Measurements from ENCODE around the gene PCBD2. TPM values are rescaled to one million over a fixed set of nuclear protein-coding genes. Genes with fewer than 3 reads are reported as not detected.

Gene PCBD2
- total RNA-seq, 2 experiments from 2014 or later = 13.6 to 14.7 TPM

DNA sequence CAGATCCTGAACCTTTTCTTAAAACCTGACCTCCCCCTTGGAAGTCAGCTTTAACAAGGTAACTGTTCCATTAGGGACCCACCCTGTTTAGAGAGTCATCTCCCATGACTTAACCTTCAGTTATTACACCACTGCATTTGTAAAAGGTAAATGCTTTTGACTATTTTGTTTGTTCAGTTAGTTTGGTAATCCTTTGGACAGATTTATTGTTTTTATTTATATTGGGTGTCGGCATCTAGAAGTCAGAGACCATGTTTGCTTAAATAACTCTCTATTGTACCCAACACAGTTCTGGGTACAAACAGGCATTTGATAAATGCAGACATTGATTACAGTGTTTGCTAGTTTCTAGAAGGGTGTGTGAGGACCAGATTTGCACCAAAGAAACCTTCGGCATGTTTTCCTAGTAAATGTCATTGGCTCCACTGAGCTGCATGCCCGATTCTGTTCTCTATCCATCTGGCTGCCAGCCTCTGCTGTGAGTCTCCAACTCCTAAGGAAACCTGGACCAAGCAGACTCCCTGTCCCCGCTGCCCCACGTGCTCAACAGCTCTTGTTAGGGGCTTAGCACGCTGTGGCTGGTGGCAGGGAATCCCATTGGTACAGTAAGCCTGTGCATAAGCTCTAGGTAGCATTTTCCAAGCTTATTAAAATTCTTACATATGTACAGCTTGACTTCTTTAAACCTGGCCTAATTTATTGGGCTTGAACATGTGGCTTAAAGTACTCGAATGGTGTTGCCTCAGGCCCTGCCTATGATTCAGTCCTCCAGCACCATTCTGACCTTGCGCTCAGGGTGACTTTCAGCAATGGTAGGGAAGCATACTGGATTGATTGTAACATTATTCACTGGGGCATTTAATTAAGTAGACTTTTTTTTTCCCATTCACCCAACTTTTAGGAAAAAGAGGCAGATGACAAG, 6.6 kb downstream of the PCBD2 start:
- CTCF ChIA-PET = interaction anchor here (1.1 kb wide), 1 partner anchor 60 kb away, joined by 3 read pairs; no protein-coding TSS in a partner anchor
- Mint-ChIP-seq H3K4me1 (peaks cover 25% of the 10 kb centered on the region), H3K27me3 (no peaks in the 10 kb centered on the region), H3K36me3 (ENCODE audit: low read depth) (peaks cover 21% of the 10 kb centered on the region), H3K27ac (no peak overlapping the region), H3K9me3 (no peaks in the 10 kb centered on the region), H3K4me3 (no peak overlapping the region)
- no peak for DNase-seq
- POLR2A ChIA-PET = interaction anchor here (1.3 to 3.1 kb wide), 2 partner anchors 8 to 37 kb away, joined by 6 to 11 read pairs; partner anchors contain the start of gene TXNDC15

DNA sequence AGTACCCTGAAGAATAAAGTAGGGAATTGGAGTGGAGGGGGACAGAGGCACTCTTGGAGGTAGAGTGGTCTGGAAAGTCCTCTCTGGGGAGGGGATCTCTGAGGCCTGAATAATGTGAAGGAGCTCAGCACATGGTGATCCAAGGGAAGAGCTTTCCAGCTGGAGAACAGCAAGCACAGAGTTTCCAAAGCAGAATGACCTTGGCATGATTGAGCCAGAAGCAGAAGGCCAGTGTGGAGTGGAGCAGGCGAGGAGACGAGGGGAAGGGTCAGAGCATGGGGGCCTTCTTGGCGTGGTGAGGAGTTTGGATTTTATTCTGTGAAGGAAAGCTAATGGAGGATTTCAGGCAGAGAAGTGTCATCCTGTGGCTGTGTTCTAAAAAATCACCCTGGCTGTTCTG, 8.3 kb downstream of the PCBD2 start:
- no peak for DNase-seq
- peaks cover 18% of the 10 kb centered on the region for H3K4me1 Mint-ChIP-seq
- CTCF ChIA-PET = interaction anchor here (0.6 kb wide), 1 partner anchor 9 kb away, joined by 3 read pairs; no protein-coding TSS in a partner anchor
- no peaks in the 10 kb centered on the region for H3K27me3 Mint-ChIP-seq
- H3K36me3 Mint-ChIP-seq (ENCODE audit: low read depth) = peaks cover 34% of the 10 kb centered on the region
- POLR2A ChIA-PET = interaction anchor here (1.4 kb wide), 1 partner anchor 9 kb away, joined by 7 read pairs; the partner anchor contains the start of gene PCBD2
- no peaks in the 10 kb centered on the region for H3K9me3 Mint-ChIP-seq
- H3K4me3 Mint-ChIP-seq = no peak overlapping the region
- no peak overlapping the region for H3K27ac Mint-ChIP-seq

DNA sequence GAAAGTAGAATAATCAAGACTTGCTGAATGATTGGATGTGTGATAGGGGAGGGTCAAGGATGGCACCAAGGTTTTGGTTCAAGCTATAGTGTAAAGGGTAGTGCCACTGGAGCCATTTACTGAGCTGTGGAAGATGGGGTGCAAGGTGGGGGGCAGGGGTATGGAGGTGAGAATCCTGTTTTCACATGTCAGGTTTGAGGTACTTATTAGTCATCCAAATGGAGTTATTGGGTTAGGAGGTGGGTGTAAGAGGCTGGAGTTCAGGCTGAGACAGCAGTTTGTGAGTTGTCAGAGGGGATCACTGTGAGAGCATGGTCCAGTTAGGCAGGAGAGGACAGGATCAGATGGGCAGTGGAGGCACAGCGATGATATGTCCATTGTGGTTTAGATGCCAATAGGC, 8.9 kb downstream of the PCBD2 start:
- ChIA-PET POLR2A (interaction anchor here (0.8 to 1.4 kb wide), 2 partner anchors 8 to 9 kb away, joined by 3 to 7 read pairs; partner anchors contain the start of gene PCBD2), CTCF (interaction anchor here (0.6 kb wide), 1 partner anchor 10 kb away, joined by 3 read pairs; no protein-coding TSS in a partner anchor)
- H3K36me3 Mint-ChIP-seq (ENCODE audit: low read depth) = peaks cover 37% of the 10 kb centered on the region
- no peak overlapping the region for H3K27ac Mint-ChIP-seq
- no peaks in the 10 kb centered on the region for H3K9me3 Mint-ChIP-seq
- H3K4me1 Mint-ChIP-seq = peaks cover 21% of the 10 kb centered on the region
- H3K4me3 Mint-ChIP-seq = no peak overlapping the region
- H3K27me3 Mint-ChIP-seq = no peaks in the 10 kb centered on the region
- no peak for DNase-seq

DNA sequence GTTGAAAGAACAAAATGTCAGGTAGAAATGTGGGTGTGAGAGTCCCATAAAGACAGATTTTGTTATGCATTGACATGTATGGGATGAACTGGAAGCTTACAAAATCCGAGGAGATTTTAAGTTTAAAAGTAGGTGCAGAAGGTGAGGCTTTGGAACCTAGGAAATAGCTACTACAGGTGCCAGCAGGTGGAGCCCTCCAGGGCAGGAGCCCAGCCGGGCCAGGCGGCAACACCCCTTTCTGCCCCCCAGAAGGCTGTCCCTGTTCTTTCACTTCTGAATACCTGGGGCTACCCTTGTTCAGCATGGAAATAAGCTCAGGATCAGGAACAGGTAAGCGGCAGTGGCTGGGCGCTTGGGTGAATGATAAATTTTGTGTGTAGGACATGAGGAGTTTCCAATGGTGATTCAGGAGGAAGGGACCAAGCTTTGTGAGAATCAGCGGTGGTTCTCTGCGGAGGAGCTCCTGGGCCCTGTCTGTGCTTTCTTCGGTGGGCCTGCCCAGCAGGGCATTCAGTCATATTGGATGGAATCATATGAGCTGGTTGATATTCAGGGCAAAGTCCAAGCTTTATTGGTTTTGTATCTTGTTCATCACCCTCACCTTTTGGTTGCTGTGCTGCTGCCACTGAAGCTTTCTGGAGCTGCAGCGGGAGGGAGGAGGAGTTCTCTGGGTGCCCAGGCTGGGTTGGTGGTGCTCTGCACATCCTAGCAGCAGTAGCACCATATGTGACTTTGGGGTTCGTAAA, 12.3 kb downstream of the PCBD2 start:
- DNase-seq = no peak
- no peaks in the 10 kb centered on the region for H3K9me3 Mint-ChIP-seq
- H3K27ac Mint-ChIP-seq = no peak overlapping the region
- H3K4me1 Mint-ChIP-seq = peaks cover 23% of the 10 kb centered on the region
- ChIA-PET POLR2A (interaction anchor here (1.5 to 2.3 kb wide), 2 partner anchors 9 to 13 kb away, joined by 3 to 12 read pairs; partner anchors contain the start of gene PCBD2), CTCF (interaction anchor here (1.2 to 5.6 kb wide), 3 partner anchors 9 to 273 kb away, joined by 4 to 45 read pairs (median 5); partner anchors contain the start of gene PCBD2)
- H3K27me3 Mint-ChIP-seq = no peaks in the 10 kb centered on the region
- peaks cover 42% of the 10 kb centered on the region for H3K36me3 Mint-ChIP-seq (ENCODE audit: low read depth)
- H3K4me3 Mint-ChIP-seq = no peak overlapping the region

DNA sequence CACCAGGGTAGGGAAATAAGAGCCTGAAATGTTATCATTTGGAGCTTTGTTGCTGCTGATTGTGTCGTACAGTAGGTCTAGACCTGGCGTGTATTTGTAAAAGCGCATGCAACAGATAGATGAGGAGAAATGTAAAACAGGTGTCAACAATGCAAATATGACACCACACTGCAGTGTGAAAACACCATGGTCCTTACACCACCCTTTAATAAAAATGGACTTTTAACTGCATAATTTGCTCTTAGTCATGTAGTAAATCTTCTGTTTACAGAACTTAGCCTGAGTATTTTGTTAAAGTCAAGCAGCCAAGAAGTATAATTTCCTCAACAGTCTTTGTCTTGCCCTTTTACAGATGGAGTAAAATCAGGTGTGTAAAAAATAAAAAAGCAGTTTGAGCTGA, 13.9 kb downstream of the PCBD2 start:
- Mint-ChIP-seq H3K36me3 (ENCODE audit: low read depth) (peaks cover 44% of the 10 kb centered on the region), H3K27me3 (no peaks in the 10 kb centered on the region), H3K27ac (no peak overlapping the region), H3K9me3 (no peaks in the 10 kb centered on the region), H3K4me3 (no peak overlapping the region), H3K4me1 (peaks cover 23% of the 10 kb centered on the region)
- CTCF ChIA-PET = interaction anchor here (1.2 to 5.6 kb wide), 3 partner anchors 9 to 271 kb away, joined by 3 to 45 read pairs (median 4); partner anchors contain the start of gene PCBD2
- POLR2A ChIA-PET = interaction anchor here (1.0 to 2.9 kb wide), 3 partner anchors 11 to 73 kb away, joined by 3 to 18 read pairs (median 16); partner anchors contain the start of gene PCBD2
- no peak for DNase-seq

DNA sequence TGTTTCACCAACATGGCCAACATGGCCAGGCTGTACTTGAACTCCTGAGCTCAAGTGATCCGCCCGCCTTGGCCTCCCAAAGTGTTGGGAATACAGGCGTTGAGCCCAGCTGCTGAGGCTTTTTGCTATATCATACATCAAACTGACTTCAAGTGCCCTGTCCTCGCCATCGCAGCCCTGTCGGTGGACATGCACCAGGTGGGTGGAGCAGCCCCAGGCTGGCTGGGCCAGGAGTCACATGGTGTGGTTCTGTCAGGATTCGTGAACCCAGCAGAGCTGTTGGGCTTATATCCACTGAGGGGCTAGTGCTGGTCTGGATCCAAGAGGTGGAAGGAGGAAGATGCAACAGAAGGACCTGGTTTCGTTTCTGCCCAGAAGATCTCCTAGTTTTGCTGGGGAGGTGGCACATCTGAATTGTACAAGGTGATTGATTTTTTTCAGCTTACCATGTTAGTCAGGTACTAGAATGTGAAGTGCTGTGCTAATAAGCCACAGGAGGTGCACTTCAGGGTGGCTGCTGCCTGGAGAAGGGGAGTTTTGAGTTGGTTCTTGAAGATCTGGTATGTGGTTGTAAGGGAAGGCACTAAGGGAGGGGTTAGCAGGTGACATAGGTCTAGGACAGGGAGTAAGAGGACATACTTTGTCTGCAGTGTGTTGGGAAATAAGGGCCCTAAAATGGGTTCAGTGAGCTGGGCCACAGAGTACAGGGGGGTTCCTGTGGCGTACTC, 16.1 kb downstream of the PCBD2 start:
- Mint-ChIP-seq H3K4me1 (peaks cover 23% of the 10 kb centered on the region), H3K27ac (no peak overlapping the region)

DNA sequence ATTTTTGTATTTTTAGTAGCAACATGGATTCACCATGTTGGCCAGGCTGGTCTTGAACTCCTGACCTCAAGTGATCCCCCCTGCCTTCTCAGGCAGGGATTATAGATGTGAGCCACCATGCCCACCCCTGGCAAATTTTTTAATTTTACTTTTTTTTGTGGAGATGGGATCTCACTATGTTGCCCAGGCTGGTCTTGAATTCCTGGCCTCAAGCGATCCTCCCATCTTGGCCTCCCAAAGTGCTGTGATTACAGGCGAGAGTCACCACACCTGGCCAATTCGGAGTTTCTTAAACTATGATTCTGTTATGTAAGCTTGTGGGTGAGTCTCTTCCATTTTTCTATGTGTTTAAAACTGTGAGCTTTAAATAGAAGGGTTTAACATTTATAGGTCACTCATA, 27.6 kb downstream of the PCBD2 start:
- H3K36me3 Mint-ChIP-seq (ENCODE audit: low read depth) = peaks cover 14% of the 10 kb centered on the region
- H3K27ac Mint-ChIP-seq = no peak overlapping the region
- no peak for DNase-seq
- H3K9me3 Mint-ChIP-seq = no peaks in the 10 kb centered on the region
- no peaks in the 10 kb centered on the region for H3K27me3 Mint-ChIP-seq
- ChIA-PET POLR2A (interaction anchor here (1.1 kb wide), 1 partner anchor 28 kb away, joined by 3 read pairs; the partner anchor contains the start of gene PCBD2), CTCF (interaction anchor here (1.2 kb wide), 1 partner anchor 16 kb away, joined by 4 read pairs; no protein-coding TSS in a partner anchor)
- no peaks in the 10 kb centered on the region for H3K4me1 Mint-ChIP-seq
- H3K4me3 Mint-ChIP-seq = no peak overlapping the region

More for the DNA sequence above, 16.1 kb downstream of the PCBD2 start:
- H3K27me3 Mint-ChIP-seq = no peaks in the 10 kb centered on the region
- H3K36me3 Mint-ChIP-seq (ENCODE audit: low read depth) = peaks cover 39% of the 10 kb centered on the region
- H3K4me3 Mint-ChIP-seq = no peak overlapping the region
- CTCF ChIA-PET = interaction anchor here (5.6 kb wide), 1 partner anchor 15 kb away, joined by 45 read pairs; the partner anchor contains the start of gene PCBD2
- POLR2A ChIA-PET = interaction anchor here (1.0 to 2.9 kb wide), 3 partner anchors 13 to 44 kb away, joined by 3 to 18 read pairs (median 16); partner anchors contain the start of gene PCBD2
- DNase-seq = no peak
- H3K9me3 Mint-ChIP-seq = no peaks in the 10 kb centered on the region

DNA sequence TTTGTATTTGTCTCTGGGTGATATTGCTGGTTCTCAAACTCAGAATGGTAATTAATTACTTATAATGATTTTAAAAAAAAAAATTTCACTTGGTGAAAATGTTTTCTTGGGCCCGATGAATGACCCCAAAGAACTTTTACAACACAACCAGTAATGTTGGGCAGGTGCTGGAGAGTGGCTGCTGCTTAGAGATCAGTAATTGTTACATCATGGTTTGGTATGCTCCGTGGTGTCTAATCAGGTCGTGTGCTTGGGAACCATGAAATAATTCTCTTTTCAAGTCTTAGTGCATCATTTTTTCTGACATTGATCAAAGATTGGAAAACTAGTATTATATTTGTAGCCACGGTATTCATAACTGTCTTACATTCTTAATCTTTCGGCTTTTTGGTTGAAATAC, 29.3 kb downstream of the PCBD2 start:
- H3K27me3 Mint-ChIP-seq = no peaks in the 10 kb centered on the region
- no peaks in the 10 kb centered on the region for H3K9me3 Mint-ChIP-seq
- no peak overlapping the region for H3K4me3 Mint-ChIP-seq
- no peaks in the 10 kb centered on the region for H3K4me1 Mint-ChIP-seq
- H3K36me3 Mint-ChIP-seq (ENCODE audit: low read depth) = peaks cover 13% of the 10 kb centered on the region
- CTCF ChIA-PET = interaction anchor here (1.6 kb wide), 1 partner anchor 257 kb away, joined by 3 read pairs; no protein-coding TSS in a partner anchor
- no peak overlapping the region for H3K27ac Mint-ChIP-seq
- DNase-seq = no peak
- POLR2A ChIA-PET = no interaction called here

DNA sequence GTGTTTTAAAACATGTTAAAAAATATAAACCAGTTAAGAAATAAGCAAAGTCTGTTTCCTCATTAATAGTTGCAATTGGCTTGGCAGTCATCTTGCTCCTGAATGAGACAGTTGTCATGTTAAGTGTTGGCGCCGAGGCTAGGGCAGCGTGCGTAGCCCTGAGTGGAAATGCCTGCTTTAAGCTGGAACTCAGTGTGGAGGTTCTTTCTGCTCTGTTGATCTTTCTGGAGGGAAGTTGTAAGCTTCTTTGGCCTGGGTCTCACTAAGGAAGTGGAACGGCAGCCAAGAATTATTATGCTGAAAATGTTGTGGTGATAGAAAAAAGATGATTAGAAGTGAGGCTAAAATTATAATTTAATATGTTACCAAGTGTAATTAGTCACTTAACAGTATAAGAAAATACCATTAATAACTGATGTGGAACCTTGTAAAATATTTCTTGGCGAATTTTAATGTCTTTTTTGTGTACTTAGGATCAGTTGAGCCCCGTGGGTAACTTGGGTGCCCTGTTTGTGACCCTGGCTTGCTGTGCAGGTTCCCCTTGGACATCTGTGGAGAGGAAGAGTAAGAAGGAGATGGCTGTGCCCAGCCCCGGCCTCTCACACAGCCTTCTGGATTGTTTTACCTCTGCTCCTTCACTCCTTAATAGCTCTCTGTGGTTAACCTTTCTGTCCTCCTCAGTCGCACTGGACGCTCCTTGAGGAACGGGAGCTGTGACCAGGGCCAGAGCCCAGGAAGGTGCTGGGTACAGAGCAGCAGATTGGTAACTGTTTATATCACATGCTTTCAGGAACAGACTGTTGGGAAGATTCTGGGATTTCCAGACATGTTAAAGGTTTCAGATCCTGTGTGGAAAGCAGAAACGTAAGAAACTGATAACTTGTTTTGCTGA, 31.0 kb downstream of the PCBD2 start:
- H3K27me3 Mint-ChIP-seq = no peaks in the 10 kb centered on the region
- DNase-seq = no peak
- H3K9me3 Mint-ChIP-seq = no peaks in the 10 kb centered on the region
- ChIA-PET CTCF (interaction anchor here (1.6 kb wide), 1 partner anchor 255 kb away, joined by 3 read pairs; no protein-coding TSS in a partner anchor), POLR2A (no interaction called here)
- no peaks in the 10 kb centered on the region for H3K4me1 Mint-ChIP-seq
- H3K4me3 Mint-ChIP-seq = no peak overlapping the region
- H3K36me3 Mint-ChIP-seq (ENCODE audit: low read depth) = peaks cover 16% of the 10 kb centered on the region
- no peak overlapping the region for H3K27ac Mint-ChIP-seq

DNA sequence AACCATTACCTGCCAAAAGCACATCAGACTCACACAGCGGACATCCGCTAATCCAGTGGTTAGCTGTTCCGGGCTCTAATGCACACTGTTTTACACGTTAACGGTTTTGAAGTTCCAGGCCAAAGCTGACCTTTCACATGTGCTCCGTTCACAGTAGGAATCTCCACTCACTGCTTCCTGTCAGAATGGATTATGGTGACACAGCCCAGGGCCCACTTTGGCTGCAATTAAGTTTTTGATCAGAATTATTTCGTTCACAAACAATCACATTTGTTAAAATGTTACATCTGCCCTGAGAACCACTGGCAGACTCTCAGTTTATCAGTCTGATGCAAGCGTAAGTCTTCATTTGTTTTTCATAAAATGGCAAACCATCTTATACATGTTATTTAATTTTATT, 32.6 kb downstream of the PCBD2 start:
- H3K27ac Mint-ChIP-seq = no peak overlapping the region
- no peak for DNase-seq
- CTCF ChIA-PET = no interaction called here
- POLR2A ChIA-PET = no interaction called here
- H3K36me3 Mint-ChIP-seq (ENCODE audit: low read depth) = peaks cover 11% of the 10 kb centered on the region
- H3K4me3 Mint-ChIP-seq = no peak overlapping the region
- no peaks in the 10 kb centered on the region for H3K9me3 Mint-ChIP-seq
- H3K27me3 Mint-ChIP-seq = no peaks in the 10 kb centered on the region
- H3K4me1 Mint-ChIP-seq = no peaks in the 10 kb centered on the region

DNA sequence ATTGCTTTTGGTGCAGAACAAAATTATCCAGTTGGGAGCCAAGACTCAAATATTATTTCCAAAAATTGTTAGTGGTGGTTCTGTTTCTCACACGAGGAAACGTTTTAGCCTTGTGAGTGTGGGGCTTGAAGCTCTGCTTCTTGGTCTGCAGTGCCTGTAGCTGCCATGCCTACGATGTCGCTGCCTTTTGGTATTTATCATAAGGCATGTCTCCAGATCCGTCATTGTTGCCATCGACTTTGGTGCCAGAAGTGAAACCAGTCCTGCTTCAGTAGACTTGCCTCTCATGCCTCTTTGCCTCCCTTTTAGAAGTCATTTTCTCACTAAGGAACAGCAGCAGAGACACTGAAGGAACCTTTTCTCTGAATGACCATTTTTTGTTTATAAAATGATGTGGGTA, 33.1 kb downstream of the PCBD2 start:
- DNase-seq = no peak
- POLR2A ChIA-PET = no interaction called here
- Mint-ChIP-seq H3K9me3 (no peaks in the 10 kb centered on the region), H3K4me3 (no peak overlapping the region), H3K27ac (no peak overlapping the region), H3K4me1 (no peaks in the 10 kb centered on the region), H3K36me3 (ENCODE audit: low read depth) (peaks cover 11% of the 10 kb centered on the region), H3K27me3 (no peaks in the 10 kb centered on the region)
- CTCF ChIA-PET = interaction anchor here (1.8 kb wide), 1 partner anchor 10 kb away, joined by 4 read pairs; no protein-coding TSS in a partner anchor
